Mucosa of stomach (tissue), 1 donor: ENCODE results near the gene SUGCT.

Experiments
- H3K27me3 ChIP-seq: one replicate; pipeline ENCODE4 v1.7.0; 2013; ENCODE audit warnings: mild to moderate bottlenecking, low read length; ENCODE audit not compliant: control insufficient read depth, insufficient read depth
- H3K36me3 ChIP-seq: one replicate; pipeline ENCODE4 v1.7.0; 2013; ENCODE audit warnings: low read length; ENCODE audit not compliant: control insufficient read depth, insufficient read depth
- H3K4me1 ChIP-seq: one replicate; pipeline ENCODE4 v1.7.0; 2013; ENCODE audit warnings: mild to moderate bottlenecking, low read length; ENCODE audit not compliant: control insufficient read depth, insufficient read depth
- H3K4me3 ChIP-seq: one replicate; pipeline ENCODE4 v1.7.0; 2013; ENCODE audit warnings: low read length
- H3K9ac ChIP-seq: one replicate; pipeline ENCODE4 v1.7.0; 2013; ENCODE audit warnings: mild to moderate bottlenecking, low read length, moderate library complexity
- H3K9me3 ChIP-seq: one replicate; pipeline ENCODE4 v1.7.0; 2013; ENCODE audit warnings: mild to moderate bottlenecking, low read length, moderate library complexity; ENCODE audit not compliant: control insufficient read depth
- donor health status: Pancreatic carcinoma.

Gene SUGCT

DNA sequence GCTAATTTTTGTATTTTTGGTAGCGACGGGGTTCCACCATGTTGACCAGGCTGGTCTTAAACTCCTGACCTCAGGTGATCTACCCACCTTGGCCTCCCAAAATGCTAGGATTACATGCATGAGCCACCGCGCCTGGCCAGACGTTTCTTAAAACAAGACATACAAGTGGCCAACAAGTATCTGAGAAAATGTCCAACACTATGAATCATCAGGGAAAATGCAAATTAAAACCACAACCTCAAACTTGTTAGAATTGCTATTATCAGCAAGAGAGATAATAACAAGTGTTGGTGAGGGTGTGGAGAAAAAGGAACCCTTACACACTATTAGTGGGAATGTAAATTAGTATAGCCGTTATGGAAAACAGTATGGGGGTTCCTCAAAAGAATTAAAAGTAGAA, 148.6 kb downstream of the SUGCT start:
- Histone ChIP-seq H3K27me3 (no peaks in the 10 kb centered on the region), H3K36me3 (no peaks in the 10 kb centered on the region), H3K9ac (no peak overlapping the region), H3K9me3 (no peaks in the 10 kb centered on the region), H3K4me3 (no peak overlapping the region), H3K4me1 (no peaks in the 10 kb centered on the region)

DNA sequence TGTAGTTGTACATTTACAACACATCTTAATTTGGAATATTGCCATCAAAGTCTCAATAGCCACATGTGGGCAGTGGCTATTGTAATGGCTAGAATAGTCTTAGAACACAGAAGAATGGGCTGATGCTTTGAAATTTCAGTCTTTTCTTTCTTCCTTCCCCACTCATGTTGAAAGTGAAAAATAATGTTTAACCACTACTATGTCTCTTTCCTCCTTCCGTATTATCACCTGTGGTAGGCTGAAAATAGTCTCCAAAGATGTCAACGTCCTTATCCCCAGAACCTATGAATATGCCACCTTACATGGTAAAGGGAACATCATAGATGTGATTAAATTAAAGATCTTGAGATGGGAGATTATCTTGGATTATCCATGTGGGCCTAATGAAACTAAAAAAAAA, 154.0 kb downstream of the SUGCT start:
- Histone ChIP-seq H3K36me3 (no peaks in the 10 kb centered on the region), H3K9ac (no peak overlapping the region), H3K4me1 (no peaks in the 10 kb centered on the region), H3K27me3 (no peaks in the 10 kb centered on the region), H3K9me3 (no peaks in the 10 kb centered on the region), H3K4me3 (no peak overlapping the region)

DNA sequence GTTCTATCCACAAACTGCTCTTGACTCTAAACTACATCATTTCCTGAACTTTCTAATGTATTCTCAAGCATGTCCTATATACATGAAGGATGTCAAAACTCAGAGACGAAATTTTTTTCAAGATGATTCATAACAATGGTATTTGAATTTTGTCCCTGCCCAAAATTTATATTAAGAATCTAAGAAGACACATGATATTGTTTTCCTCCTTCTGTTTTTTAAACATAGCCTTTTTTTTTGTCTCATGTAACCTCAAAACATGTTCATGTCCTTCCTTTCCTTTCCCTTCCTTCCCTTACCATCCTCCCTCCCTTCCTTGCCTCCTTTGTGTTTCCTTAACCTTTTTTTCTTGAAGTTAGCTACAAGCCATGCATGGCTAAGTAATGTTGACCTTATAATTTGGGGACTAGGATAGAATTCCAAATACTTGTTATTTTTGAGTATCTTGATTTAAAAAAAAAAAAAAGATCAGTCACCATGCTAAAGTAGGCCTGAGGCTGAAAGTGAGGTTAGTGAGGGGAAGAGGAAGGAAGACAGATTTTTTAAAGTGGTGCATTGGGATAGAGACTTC, 163.0 kb downstream of the SUGCT start:
- Histone ChIP-seq H3K4me3 (no peak overlapping the region), H3K4me1 (no peaks in the 10 kb centered on the region), H3K36me3 (no peaks in the 10 kb centered on the region), H3K27me3 (no peaks in the 10 kb centered on the region), H3K9ac (no peak overlapping the region), H3K9me3 (no peaks in the 10 kb centered on the region)

DNA sequence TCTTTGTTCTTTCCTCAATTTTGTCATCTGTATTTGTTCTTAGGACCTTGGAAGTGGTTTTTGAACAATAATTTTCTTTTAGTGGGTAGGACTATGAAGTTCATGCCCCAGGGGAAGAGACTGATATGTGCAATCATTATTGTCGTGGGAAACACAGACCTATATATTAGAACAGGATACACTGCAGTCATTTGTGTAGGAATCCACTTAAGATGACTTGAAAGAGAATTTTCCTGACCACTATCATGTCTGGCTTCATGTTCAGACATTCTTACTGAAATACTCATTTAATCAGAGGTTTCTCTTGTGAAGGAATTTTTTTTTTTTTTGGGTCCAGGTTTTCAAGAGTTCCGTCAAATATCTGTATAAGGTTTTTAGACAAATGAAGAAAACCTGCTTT, 163.6 kb downstream of the SUGCT start:
- H3K9me3 ChIP-seq, result no peaks in the 10 kb centered on the region
- H3K36me3 ChIP-seq, result no peaks in the 10 kb centered on the region
- no peaks in the 10 kb centered on the region for H3K4me1 ChIP-seq
- no peaks in the 10 kb centered on the region for H3K27me3 ChIP-seq
- H3K4me3 ChIP-seq, result no peak overlapping the region
- no peak overlapping the region for H3K9ac ChIP-seq

DNA sequence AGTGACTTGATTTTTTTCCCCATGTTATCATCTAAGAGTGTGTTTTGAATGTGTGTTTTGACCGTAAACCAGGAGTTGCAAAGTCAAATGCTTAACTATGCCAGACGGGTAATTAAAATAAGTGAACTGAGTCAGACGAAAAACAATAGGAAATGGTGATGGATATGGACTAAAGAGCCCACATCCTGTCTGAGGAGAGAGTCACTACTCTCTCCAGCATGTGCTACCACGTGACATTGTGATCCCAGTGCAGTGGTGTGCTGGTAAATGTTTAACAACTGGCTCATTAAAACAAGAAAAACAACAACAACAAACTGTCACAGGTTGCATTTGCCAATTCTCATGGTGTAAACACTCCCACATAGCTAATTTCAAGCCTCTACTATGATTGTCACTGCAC, 164.3 kb downstream of the SUGCT start:
- H3K4me1 ChIP-seq, result no peaks in the 10 kb centered on the region
- H3K9me3 ChIP-seq, result no peaks in the 10 kb centered on the region
- H3K36me3 ChIP-seq, result no peaks in the 10 kb centered on the region
- H3K4me3 ChIP-seq, result no peak overlapping the region
- H3K9ac ChIP-seq, result no peak overlapping the region
- no peaks in the 10 kb centered on the region for H3K27me3 ChIP-seq

DNA sequence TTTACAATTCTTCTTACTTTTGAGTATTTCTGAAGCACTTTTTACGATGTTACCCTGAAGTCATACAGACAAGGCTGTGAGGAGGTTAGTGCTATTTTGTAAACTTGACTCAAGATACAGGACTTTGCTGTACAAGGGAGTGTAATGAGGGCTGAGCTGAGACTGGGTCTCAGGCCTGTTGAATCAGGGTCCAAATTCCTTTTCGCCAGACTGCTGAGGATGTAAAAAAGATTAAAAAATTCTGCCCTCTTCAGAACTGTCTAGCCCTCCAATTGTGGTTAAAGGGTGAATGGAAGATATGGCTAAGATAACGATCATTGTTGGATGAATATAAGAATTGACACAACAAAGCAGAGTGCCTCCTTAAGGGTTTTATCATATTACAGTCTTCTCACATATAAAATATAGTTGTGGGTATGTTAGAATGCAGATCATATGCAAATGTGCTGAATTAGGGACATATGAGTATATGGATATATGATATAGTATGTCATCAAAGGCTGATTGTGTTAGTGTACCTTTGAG, 165.4 kb downstream of the SUGCT start:
- Histone ChIP-seq H3K36me3 (no peaks in the 10 kb centered on the region), H3K4me1 (no peaks in the 10 kb centered on the region), H3K9ac (no peak overlapping the region), H3K4me3 (no peak overlapping the region), H3K27me3 (no peaks in the 10 kb centered on the region), H3K9me3 (no peaks in the 10 kb centered on the region)

DNA sequence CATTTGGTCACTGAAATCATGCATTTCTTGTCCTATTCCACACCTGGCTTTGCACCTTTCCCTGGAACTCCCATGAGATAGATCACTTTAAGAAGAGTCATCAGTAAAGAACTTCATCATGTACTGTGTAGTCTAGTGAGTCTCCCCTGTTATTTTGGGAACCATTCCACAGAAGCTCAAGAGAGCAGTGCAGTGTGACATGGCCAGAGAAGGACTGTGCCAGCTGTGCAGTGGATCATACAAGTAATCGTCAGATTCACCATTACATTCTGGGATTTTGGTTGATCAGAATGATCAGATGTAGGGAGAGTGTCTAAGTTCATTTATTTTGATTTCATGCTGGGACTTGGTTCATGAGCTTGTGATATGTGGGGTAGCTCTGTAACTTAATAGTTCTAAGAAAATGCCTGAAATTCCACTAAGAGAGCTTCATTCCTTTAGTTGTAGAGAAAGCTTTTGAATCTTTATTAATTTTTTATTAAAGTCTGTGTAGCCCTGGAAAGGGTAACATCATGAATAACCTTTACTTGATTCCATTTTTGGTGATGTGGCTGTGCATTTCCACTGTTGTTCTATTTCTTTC, 166.8 kb downstream of the SUGCT start:
- no peak overlapping the region for H3K4me3 ChIP-seq
- no peaks in the 10 kb centered on the region for H3K9me3 ChIP-seq
- no peaks in the 10 kb centered on the region for H3K27me3 ChIP-seq
- no peaks in the 10 kb centered on the region for H3K4me1 ChIP-seq
- H3K9ac ChIP-seq, result no peak overlapping the region
- no peaks in the 10 kb centered on the region for H3K36me3 ChIP-seq

DNA sequence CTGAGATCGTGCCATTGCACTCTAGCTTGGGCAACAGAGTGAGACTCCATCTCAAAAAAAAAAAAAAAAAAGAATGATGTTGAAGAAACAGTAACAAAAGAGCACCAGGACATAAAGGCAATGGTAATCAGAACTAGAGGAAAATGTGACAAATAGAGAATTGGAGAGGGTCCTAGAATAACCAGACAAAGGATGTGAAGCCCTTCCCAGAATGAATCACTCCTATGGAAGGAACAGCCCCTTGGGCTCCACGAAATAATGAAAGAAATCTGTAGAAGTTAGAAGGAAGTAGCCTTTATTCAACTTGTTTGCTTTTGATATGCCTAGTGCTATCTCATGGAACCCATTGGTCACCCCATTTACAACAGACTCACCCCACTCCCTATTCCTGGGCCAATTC, 169.2 kb downstream of the SUGCT start:
- Histone ChIP-seq H3K27me3 (no peaks in the 10 kb centered on the region), H3K4me1 (no peaks in the 10 kb centered on the region), H3K36me3 (no peaks in the 10 kb centered on the region), H3K4me3 (no peak overlapping the region), H3K9ac (no peak overlapping the region), H3K9me3 (no peaks in the 10 kb centered on the region)

DNA sequence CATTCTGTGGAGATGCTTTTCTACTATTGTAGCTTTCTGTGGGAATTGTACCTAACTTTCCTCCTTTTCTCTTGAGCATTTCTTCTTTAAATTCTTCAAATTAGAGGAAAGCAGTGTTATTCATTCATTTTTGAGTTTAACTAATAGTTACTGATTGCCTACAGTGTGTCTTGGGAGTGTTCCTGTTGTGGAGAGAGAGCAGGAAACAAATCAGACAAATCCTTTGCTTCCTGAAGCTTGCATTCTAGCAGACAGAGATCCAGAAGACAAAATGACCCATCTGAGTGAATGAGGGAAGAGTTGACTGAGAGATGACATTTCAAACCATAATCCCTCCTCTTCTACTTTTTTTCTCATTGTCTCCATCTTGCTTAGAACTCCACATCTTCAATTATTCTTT, 170.4 kb downstream of the SUGCT start:
- Histone ChIP-seq H3K9ac (no peak overlapping the region), H3K4me1 (no peaks in the 10 kb centered on the region), H3K9me3 (no peaks in the 10 kb centered on the region), H3K4me3 (no peak overlapping the region), H3K36me3 (no peaks in the 10 kb centered on the region), H3K27me3 (no peaks in the 10 kb centered on the region)

DNA sequence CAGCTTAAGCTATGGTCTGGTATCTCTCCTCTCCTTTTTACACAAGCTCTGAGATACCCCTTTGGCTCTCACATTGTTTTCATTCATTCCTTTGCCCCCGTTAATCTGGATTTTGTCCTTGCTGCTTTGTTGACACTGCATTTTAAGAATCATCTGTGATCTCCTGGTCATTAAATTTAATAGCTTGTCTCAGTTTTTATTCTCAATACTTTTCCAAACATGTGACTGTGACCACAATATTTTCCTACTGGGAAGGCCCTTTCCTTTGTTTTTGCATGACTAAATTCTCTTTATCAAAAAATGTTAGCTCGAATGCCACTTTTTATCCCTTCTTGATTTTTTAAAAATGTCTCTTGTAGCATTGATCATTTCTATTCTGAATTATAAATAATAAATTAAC, 171.2 kb downstream of the SUGCT start:
- no peak overlapping the region for H3K9ac ChIP-seq
- no peak overlapping the region for H3K4me3 ChIP-seq
- no peaks in the 10 kb centered on the region for H3K9me3 ChIP-seq
- no peaks in the 10 kb centered on the region for H3K4me1 ChIP-seq
- no peaks in the 10 kb centered on the region for H3K27me3 ChIP-seq
- H3K36me3 ChIP-seq, result no peaks in the 10 kb centered on the region

DNA sequence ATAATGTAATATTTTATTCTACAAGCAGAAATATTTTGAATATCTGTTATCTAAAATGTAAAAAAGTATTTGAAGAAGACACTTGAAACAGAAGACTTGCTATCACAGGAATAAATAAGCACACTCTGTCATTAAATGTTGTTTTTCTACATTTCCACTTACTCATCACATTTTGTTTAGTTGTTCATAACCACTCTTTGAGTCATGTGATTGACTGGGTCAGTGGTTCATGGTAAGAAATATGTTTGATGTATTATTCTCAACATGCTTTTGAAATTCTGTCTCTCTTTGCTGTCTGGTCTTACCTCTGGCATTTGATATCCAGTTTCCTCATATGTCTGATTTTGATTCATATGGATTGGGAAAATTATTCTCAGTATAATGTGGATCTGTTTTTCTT, 171.8 kb downstream of the SUGCT start:
- H3K9me3 ChIP-seq, result no peaks in the 10 kb centered on the region
- H3K4me1 ChIP-seq, result no peaks in the 10 kb centered on the region
- H3K36me3 ChIP-seq, result no peaks in the 10 kb centered on the region
- H3K27me3 ChIP-seq, result no peaks in the 10 kb centered on the region
- H3K9ac ChIP-seq, result no peak overlapping the region
- H3K4me3 ChIP-seq, result no peak overlapping the region

DNA sequence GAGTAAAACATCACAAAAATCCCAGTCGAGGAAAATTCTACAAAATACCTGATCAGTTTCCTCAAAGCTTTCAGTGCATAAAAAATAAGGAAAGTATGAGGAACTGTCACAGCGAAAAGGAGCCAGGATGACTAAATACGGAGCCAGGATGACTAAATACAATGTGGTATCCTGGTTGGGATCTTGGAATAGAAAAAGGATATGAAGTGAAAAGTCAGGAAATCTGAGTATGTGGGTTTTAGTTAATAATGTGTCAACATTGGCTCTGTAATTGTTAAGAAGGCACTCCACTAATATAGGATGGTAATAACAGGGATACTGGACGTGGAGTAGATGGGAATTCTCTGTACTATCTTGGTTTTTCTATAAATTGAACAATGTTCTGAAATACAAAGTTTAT, 175.5 kb downstream of the SUGCT start:
- Histone ChIP-seq H3K27me3 (no peaks in the 10 kb centered on the region), H3K9me3 (no peaks in the 10 kb centered on the region), H3K36me3 (no peaks in the 10 kb centered on the region), H3K4me1 (no peaks in the 10 kb centered on the region), H3K9ac (no peak overlapping the region), H3K4me3 (no peak overlapping the region)

DNA sequence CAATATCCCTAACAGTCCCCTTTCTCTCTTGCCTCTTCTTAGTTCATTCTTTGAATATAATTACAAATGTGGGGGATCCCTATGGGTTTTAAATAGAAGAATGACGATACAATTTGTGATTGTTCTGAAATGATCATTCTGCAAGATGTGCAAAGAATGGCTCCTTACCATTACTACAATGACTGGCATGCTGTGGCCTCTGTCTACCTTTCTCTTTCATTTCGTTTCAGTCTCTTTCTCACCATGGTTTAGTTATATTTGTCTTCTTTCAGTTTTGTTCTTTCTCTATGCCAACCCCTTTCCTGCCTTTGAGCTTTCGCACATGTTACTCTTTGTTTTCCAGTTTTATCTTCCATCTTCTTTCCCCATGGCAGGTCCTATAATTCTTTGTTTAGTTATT, 176.5 kb downstream of the SUGCT start:
- Histone ChIP-seq H3K4me1 (no peaks in the 10 kb centered on the region), H3K9ac (no peak overlapping the region), H3K4me3 (no peak overlapping the region), H3K27me3 (no peaks in the 10 kb centered on the region), H3K9me3 (no peaks in the 10 kb centered on the region), H3K36me3 (no peaks in the 10 kb centered on the region)
